ENCODE results near the gene CCNA2.
A peak's percentile ranks its signal among the peaks of the same experiment; 100 is the strongest.

Gene CCNA2

DNA sequence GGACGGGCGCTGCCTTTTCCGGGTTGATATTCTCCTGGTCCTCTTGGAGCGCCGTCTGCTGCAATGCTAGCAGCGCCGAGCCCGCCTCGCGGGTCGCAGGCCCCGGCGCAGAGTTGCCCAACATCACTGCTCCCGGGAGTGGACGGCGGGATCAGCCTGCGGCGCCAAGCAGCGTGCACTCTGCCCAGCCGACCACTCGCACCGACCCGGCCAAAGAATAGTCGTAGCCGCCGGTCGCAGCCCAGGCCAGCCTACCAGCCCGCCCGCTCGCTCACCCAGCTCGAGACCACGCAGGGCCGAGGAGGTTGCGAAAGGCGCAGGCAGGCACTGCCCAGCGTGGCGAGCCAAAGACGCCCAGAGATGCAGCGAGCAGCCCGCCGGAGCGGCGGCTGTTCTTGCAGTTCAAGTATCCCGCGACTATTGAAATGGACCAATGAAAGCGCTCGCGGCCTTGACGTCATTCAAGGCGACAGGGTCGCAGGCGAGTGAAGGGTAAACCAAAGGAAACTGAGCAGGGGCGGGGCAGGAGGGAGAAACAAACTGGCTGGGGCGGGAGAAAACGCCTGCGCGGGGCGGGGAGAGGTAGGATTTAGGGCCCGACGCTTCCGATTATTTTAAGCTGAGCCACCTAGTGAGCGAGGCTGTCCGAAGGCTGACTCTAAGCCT lies at the start of gene CCNA2:
Gene CCNA2 (minus strand): TSS at position 379 of the 666 bp plus-strand sequence. CDS start 255 bp downstream, at position 124.
- DNase-seq: peak; percentile 68

DNA sequence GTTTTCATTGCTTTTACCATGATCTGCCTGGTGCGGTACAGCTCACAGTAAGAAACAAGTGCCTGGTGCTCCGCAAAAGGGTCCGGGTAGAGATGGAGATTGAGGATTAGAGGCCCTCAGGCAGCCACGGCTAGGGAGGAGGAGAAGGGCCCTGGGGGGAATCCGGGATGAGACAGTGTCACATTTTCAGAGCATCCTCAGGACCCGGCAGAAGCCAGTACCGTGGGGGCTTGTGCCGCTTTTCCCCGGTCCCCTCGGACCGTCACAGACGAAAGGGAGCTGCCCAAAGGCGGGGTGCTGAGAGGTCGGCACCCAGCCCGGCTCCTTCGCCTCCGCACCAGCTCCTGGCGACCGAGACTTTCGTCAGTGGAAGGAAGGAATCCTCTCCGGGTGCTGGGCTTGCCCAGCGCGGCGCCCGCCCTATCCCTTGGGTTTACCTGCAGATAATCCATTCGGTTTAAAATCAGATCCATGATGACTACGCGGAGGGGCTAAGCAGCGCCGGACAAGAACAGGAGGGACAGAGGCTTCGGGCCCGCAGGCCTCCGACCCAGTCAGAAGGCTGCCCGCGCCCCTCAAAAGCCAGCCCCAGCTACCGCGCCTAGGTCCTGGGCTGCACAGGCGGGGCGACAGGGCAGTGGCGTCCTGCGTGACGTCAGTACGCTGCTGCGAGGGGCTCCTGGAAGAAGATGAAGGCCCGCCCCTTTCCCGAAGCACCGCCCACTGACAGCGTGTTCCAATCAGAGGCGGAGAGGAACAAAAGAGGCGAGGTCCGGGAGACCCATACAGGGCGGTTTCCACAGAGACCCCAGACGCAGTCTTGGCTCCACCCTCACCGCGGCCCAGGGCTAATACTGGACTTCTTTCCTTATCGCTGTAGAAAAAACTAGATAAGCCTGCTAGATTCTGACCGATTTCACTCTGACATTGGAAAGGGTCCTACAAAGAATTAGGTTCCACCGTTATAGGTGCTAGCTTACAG lies 46.4 kb upstream of the CCNA2 start, which contains the start of gene BBS7:
Gene BBS7 (minus strand): TSS at position 634 of the 982 bp plus-strand sequence. CDS start 161 bp downstream, at position 473.
- DNase-seq: peak; percentile 76

- no peak for DNase-seq
These were observed 40.1 kb upstream of the CCNA2 start for GRCh38 chr4:121863799-121864198.

- DNase-seq: no peak
These were observed 37.7 kb upstream of the CCNA2 start for GRCh38 chr4:121861426-121861825.

GRCh38 chr4:121860121-121860520 lies 36.4 kb upstream of the CCNA2 start:
- DNase-seq: no peak

DNA sequence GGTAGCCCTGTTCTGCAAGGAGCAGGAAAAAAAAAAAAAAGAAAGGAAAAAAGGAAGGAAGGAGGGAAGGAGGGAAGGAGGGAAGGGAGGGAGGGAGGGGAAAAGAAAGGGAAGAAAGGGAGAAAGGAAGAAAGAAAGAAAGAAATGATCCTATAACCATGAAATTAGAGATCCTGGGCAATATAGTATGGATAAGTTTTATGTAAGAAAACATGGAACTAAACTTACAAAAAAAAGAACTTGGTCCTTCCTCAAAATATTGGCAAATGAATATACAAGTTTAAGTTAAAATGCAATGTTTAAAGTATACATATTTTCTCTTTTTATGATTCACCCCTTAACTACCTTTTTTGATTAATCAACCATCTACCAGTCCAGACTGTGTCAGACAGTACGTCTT lies 27.7 kb upstream of the CCNA2 start:
- DNase-seq: no peak

- DNase-seq: no peak
These were observed 23.0 kb upstream of the CCNA2 start for GRCh38 chr4:121846662-121847061.

DNA sequence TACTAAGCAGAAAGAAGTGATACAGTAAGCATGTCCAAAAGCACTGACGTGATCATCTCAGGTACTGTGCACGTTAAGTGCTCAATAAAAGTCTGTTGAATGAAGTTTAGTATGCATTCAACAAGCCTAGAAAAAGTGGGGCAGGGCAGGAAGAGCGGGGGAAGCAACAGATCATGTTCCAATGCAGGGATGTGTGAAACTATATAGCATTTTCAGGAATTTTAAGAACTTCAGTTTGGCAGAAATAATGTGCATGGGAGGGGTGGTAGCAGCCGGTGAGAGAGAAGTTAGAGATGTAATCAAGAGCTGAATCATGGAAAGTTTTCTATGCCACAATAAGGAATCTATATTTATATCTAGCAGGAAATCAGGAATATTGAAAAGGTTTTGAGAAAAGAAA lies 19.2 kb upstream of the CCNA2 start:
- no peak for DNase-seq

DNA sequence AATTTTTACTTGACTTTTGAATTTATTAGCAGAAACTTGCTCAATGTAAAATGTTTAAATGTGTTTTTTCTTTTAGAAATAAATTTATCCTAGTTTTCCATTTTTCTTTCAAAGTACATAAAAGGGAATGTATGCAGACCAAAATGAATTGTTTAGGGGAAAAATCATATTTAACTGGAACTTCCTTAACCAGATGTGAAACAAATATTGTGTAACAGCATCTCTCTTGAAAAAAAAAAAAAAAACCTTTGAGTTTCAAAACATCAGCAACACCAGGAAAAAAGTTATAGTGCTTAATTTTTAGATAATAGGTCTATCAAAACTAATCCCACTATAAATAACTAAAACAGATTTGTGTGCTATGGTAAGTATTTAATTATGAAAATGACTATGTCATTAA lies 14.5 kb upstream of the CCNA2 start:
- DNase-seq: no peak

- DNase-seq: no peak
These were observed 5.8 kb upstream of the CCNA2 start for GRCh38 chr4:121829511-121829910.

DNA sequence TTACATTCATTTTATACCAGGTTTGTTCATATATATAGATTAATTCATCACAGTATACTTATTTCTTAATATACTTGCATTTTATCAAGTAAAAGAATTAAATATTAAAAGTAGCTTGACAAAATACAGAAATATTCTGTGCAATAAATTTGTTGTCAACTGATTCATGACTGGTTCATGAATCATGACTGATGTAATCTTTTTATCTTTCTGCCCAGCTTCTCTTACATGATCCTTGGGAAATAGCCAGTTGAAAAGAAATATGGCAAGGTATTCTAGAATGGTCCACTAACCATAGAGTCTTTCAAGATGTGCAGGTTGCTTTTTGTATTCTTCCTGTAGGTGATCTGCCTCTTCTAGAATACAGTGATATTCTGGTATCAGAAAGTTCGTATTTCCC lies 4.2 kb upstream of the CCNA2 start:
- no peak for DNase-seq

DNA sequence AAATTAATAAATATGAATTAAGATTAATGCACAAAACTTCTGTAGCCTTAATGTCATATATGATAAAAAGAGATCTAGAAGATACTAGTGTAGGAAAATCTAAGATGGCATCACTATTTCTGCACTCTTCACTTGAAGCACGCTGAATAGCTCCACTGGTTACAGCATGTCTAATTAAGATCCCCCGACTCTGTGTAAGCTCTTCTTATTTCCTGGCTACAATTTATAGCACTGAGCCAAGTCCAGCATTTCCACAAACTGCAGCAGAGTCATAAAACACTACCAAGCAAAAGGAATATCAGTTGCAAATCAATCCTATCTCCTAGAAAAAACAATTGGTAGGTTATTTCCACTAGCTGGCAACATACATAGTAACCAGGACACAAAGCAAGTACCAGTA lies 1.3 kb upstream of the CCNA2 start:
- DNase-seq: no peak

- no peak for DNase-seq
These were observed 466 bp upstream of the CCNA2 start for GRCh38 chr4:121824171-121824527.

DNA sequence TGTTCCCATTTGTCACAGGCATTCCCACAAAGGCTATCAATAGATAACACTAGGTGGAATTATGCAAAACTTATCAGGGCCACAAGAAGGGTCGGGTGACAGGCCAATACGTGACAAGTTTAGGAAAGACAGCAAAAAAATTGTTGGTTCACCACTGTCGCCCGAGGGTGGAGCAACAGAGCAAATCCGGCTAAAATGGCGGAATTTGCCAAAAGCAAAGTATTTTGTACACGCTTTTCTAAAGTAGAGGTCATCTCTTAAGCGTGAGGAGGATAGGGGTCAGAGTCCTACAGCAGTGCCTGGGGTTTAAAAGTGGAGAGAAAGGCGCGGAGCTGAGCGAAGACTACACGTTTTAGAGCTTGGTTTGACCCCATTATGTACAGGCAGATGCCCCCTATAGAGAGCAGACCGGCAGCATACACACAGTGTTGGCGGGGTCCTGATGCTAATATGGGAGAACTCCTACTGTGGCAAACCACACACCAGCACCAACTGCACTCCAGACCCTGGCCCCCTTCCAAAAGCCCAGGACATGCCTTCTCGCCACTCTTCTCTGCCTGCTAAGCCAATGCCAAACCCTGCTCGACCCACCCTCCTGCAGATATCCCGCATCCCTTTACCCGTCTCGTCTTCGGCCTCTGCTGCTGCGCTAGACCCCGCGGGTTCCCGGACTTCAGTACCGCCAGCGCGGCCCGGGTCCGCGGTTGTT lies 733 bp downstream of the CCNA2 start:
- DNase-seq: no peak

DNA sequence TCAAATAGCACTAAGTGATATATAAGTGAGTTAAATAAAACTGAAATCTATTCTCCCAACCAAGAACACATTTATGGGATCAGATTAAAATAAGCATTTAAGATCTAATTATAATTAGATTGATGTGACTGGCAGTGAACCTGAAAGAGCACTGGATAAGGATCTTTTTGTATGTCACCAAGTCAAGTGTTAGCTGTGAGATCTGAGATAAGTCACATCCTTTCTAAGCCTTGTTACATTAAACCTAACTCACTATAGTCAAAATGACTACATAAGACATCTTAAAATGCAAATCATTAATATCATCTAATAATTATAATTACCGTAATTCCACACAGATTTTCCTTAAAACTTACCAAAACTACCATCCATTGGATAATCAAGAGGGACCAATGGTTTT lies 1.6 kb downstream of the CCNA2 start:
- no peak for DNase-seq

DNA sequence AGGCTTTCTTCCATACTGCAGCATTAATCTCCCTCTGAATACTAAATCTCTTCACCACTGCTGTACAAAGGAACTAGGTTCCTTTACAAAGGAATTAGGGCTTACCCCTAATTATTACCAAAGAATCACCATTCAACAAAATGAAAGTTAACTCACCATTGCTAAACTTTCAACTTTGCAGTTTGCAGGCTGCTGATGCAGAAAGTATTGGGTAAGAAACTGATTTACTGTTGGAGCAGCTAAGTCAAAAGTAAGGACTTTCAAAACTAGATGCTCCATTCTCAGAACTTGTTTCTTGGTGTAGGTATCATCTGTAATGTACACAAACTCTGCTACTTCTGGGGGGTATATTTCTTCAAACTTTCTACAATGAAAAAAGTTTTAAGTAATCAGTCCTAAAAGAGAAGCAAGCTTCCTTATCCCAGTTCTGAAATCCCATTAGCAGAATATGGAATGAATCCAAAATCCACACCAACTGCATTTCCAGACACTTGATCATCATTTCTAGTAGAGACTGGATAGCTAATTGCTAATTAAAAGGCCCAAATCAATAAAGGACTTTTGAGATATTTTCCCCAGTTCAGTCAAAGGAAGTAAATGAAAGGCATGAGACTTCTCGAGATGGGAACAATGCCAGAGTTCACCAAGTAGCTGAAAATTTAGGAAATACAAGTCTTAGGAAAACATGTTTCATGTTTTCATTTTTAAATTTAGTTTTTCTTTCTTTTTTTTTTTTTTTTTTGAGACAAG lies 4.3 kb downstream of the CCNA2 start:
- DNase-seq: no peak

DNA sequence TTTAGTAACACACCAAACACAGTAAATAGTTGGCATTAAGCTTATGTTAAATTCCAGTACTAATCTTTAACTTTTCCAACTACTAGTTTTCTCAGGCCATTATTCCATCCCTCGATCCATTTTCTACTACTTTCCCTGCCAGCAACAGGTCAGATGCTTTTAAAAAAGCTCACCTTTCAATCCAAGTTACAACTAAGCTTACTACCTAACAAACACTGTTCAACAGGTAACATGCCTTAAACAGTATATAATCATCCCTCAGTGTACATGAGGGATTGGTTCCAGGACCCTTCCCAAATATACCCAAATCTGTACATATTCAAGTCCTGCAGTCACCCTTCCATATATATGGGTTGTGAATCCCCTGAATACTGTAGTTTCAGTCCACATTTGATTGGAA lies 5.5 kb downstream of the CCNA2 start:
- no peak for DNase-seq

DNA sequence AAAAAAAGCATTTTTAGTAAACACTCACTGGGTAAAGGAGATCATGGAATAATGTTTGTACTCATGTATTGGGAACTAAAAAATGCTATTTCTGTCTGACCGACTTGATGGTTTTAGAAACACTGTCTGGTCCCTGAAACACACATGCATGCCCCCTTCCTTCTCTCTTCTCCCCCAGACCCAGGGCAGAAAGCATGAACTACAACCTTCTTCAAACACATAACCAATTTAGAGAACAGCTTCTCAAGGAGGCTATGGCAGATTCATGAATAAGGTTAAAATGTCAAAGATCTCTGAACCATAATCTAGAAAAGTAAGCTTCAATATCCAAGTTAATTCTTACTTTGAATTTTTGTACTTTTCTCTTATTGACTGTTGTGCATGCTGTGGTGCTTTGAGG lies 6.0 kb downstream of the CCNA2 start:
- DNase-seq: no peak

DNA sequence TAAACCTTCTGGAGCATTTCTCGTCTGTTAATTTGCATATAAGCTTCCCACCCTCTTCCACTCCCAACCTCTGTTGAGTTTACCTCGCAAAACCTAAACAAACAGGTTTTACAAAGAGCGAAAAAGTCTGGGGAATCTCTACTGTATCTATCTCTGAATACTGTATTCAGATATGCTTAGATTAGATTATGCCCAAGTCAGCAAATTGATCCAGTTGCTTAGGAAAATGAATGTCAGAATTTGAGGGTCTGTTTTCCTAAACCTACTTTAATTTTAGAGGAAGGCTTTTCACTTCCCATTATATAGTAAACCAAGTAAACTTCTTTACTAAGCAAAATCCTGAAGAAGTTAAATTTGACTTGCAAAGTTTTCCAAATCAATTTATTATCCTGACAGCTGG lies 6.7 kb downstream of the CCNA2 start:
- no peak for DNase-seq

GRCh38 chr4:121814756-121815155 lies 8.9 kb downstream of the CCNA2 start:
- DNase-seq: no peak

GRCh38 chr4:121811122-121811521 lies 12.6 kb downstream of the CCNA2 start:
- DNase-seq: no peak

GRCh38 chr4:121806411-121806810 lies 17.3 kb downstream of the CCNA2 start:
- DNase-seq: no peak

GRCh38 chr4:121801715-121802075 lies 22.0 kb downstream of the CCNA2 start:
- no peak for DNase-seq
